Panc1 (cell line): ENCODE data around the gene ANO1. TPM values are rescaled to one million over a fixed set of nuclear protein-coding genes. Genes with fewer than 3 reads are reported as not detected.

Source experiments
- ATAC-seq: fragments of 200-7000 bp; cut with Tn5 transposase; 2 replicates; pipeline ENCODE4 v1.9.1; 2020; ENCODE audit warnings: mild to moderate bottlenecking, moderate library complexity
- BruUV-seq: library from RNA; stranded (reverse); fragments of 400-500 nt; replicated peaks from 2 replicates; lab custom pipeline; 2021; lab: Mats Ljungman, UMichigan
- CTCF ChIA-PET: fragments of 300-600 bp; sonication (Branson Sonifier 250); formaldehyde crosslinking; loops from one replicate; lab custom pipeline; 2022; ENCODE audit warnings: antibody characterized with exemption; lab: Charles Lee
- POLR2A ChIA-PET: fragments of 300-600 bp; sonication (Branson Sonifier 250); formaldehyde crosslinking; loops from one replicate; lab custom pipeline; 2022; ENCODE audit warnings: antibody characterized with exemption; lab: Charles Lee
- DNase-seq: peaks from one replicate; pipeline ENCODE4 v3.0.0-alpha.2; 2010; ENCODE audit warnings: low read depth, low spot score
- H3K27ac ChIP-seq: 2 replicates; pipeline ENCODE4 v1.5.1; 2011; ENCODE audit warnings: mild to moderate bottlenecking, low read length, inconsistent platforms
- H3K27me3 ChIP-seq: fragments of 200-500 bp; sonication (Bioruptor generic); 2 replicates; pipeline ENCODE4 v1.6.0; 2014; ENCODE audit warnings: low read length, inconsistent platforms; ENCODE audit not compliant: control insufficient read depth, insufficient read depth
- H3K36me3 ChIP-seq: fragments of 200-500 bp; sonication (Bioruptor generic); 2 replicates; pipeline ENCODE4 v1.5.1; 2014; ENCODE audit warnings: inconsistent platforms, mild to moderate bottlenecking, low read length, moderate library complexity; ENCODE audit not compliant: control insufficient read depth, insufficient read depth
- H3K4me1 ChIP-seq: 2 replicates; pipeline ENCODE4 v1.5.1; 2011; ENCODE audit warnings: inconsistent platforms, mild to moderate bottlenecking, low read length, moderate library complexity; ENCODE audit not compliant: control insufficient read depth, insufficient read depth
- H3K4me3 ChIP-seq, 2 experiments: 2 replicates each; pipeline ENCODE4 v1.5.1; 2011 to 2012; ENCODE audit warnings: low read depth in 2 of 2, low read length in 2 of 2, mild to moderate bottlenecking in 2 of 2, inconsistent platforms in 1 of 2, moderate library complexity in 1 of 2
- H3K9me3 ChIP-seq: fragments of 200-500 bp; sonication (Bioruptor generic); 2 replicates; pipeline ENCODE4 v1.5.1; 2014; ENCODE audit warnings: low read depth, mild to moderate bottlenecking, inconsistent platforms, low read length, moderate library complexity; ENCODE audit not compliant: control insufficient read depth, insufficient read depth
- CTCF ChIP-seq: fragments of 450-650 bp; IDR thresholded peaks from 2 replicates; pipeline ENCODE4 v1.5.1; 2017; ENCODE audit warnings: mild to moderate bottlenecking
- POLR2AphosphoS5 ChIP-seq: IDR thresholded peaks from 2 replicates; pipeline ENCODE4 v1.6.1; 2012; ENCODE audit warnings: mild to moderate bottlenecking, low read depth, low read length, moderate library complexity
- REST ChIP-seq, 2 experiments: IDR thresholded peaks; 2 replicates each; pipeline ENCODE4 v1.6.1; 2011 to 2012; ENCODE audit warnings: low read depth in 2 of 2, control low read depth in 1 of 2, low read length in 1 of 2, mild to moderate bottlenecking in 1 of 2, moderate library complexity in 1 of 2; ENCODE audit not compliant: insufficient read depth in 1 of 2
- SIN3A ChIP-seq: IDR thresholded peaks from 2 replicates; pipeline ENCODE4 v1.6.1; 2012; ENCODE audit warnings: low read depth, mild to moderate bottlenecking, low read length, moderate library complexity, borderline replicate concordance; ENCODE audit not compliant: insufficient read depth
- TCF7L2 ChIP-seq: IDR thresholded peaks from 2 replicates; pipeline ENCODE4 v1.6.1; 2011; ENCODE audit warnings: mild to moderate bottlenecking, low read depth, low read length, inconsistent platforms
- in situ Hi-C: cut with HindIII; loops from 2 replicates; pipeline ENCODE4 v1.10.0; 2016; ENCODE audit warnings: low sequenced_read_pairs, low pct_unique_long_range_greater_than_20kb
- intact Hi-C: fragments of 100-400 bp; cut with micrococcal nuclease; formaldehyde crosslinking; loops from one replicate; pipeline ENCODE4 v1.10.0; 2022; ENCODE audit not compliant: unreplicated experiment
- total RNA-seq: library from RNA; stranded (reverse); gene quantifications from one replicate; pipeline ENCODE4 v1.2.1, GENCODE V29; 2021; ENCODE audit not compliant: unreplicated experiment

The ANO1 gene
- total RNA-seq, 1 experiment from 2014 or later: 2.3 TPM

GRCh38 chr11:70054004-70054403 is 24.1 kb upstream of the ANO1 start:
- Histone ChIP-seq H3K4me1 (no peaks in the 10 kb centered on the region), H3K27ac (no peak overlapping the region), H3K9me3 (peaks cover 11% of the 10 kb centered on the region), H3K4me3 (no peak overlapping the region), H3K36me3 (no peaks in the 10 kb centered on the region; the same call in 1 of the 2 replicates), H3K27me3 (peaks cover 18% of the 10 kb centered on the region)
- TF ChIP-seq CTCF: no peak
- no peak for TF ChIP-seq POLR2AphosphoS5
- no peak for TF ChIP-seq TCF7L2
- no peak for TF ChIP-seq SIN3A
- TF ChIP-seq REST (IDR thresholded peaks at IDR 0.05; ENCODE audit: insufficient read depth in 1 of 2, low read depth in 2 of 2, low read length in 1 of 2): no peak
- in situ Hi-C loops: no loop called here
- ATAC-seq: no peak
- DNase-seq: no peak
- ChIA-PET CTCF (no interaction called here), POLR2A (interaction anchor here (0.6 kb wide), 1 partner anchor 58 kb away, joined by 3 read pairs; no protein-coding TSS in a partner anchor)
- no TSS peak for BruUV-seq
- intact Hi-C loops: no loop called here

GRCh38 chr11:70055444-70055843 is 22.7 kb upstream of the ANO1 start:
- Histone ChIP-seq H3K36me3 (no peaks in the 10 kb centered on the region; the same call in 1 of the 2 replicates), H3K4me3 (no peak overlapping the region), H3K27me3 (peaks cover 14% of the 10 kb centered on the region), H3K4me1 (no peaks in the 10 kb centered on the region), H3K27ac (no peak overlapping the region), H3K9me3 (peaks cover 11% of the 10 kb centered on the region)
- ATAC-seq: no peak
- no peak for DNase-seq
- TF ChIP-seq CTCF: no peak
- no peak for TF ChIP-seq TCF7L2
- no peak for TF ChIP-seq SIN3A
- TF ChIP-seq POLR2AphosphoS5: no peak
- no peak for TF ChIP-seq REST (IDR thresholded peaks at IDR 0.05; ENCODE audit: insufficient read depth in 1 of 2, low read depth in 2 of 2, low read length in 1 of 2)
- ChIA-PET POLR2A (no interaction called here), CTCF (no interaction called here)
- no TSS peak for BruUV-seq
- in situ Hi-C loops: no loop called here
- intact Hi-C loops: no loop called here
